ENCODE results near the gene SPDYE18.
A peak's percentile ranks its signal among the peaks of the same experiment; 100 is the strongest.
"Not testable (repeated sequence)": the region's sequence is repeated elsewhere in the genome, so short reads cannot be mapped to it uniquely, and the experiment has no call there.

SPDYE18 gene, protein sequence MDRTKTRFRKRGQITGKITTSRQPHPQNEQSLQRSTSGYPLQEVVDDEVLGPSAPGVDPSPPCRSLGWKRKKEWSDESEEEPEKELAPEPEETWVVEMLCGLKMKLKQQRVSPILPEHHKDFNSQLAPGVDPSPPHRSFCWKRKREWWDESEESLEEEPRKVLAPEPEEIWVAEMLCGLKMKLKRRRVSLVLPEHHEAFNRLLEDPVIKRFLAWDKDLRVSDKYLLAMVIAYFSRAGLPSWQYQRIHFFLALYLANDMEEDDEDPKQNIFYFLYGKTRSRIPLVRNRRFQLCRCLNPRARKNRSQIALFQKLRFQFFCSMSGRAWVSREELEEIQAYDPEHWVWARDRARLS

DNA sequence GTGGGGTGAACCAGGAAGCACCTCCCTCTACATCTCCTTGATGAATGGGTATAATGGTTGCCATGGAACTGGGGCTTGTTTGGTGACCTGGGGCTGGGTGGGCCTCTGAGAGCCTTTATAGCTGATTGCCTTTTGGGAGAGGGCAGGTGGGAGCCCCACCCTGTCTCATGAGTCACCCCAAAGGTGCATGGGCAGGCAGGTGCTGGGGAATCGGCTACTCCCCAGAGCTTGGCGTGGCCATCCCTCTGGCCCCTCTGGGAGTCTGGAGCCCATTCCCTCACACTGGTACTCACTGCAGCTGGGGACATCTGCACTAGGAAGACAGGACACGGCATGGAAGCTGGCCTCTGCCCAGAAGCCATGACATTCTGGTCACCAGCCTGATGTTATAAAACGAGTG, at the start of gene SPDYE18:
Gene SPDYE18 (minus strand): TSS at position 2 of the 400 bp plus-strand sequence. CDS start 2,046 bp downstream, outside the sequence.
- DNase-seq (ENCODE audit: low spot score); H3K27ac ChIP-seq: not testable (repeated sequence)

DNA sequence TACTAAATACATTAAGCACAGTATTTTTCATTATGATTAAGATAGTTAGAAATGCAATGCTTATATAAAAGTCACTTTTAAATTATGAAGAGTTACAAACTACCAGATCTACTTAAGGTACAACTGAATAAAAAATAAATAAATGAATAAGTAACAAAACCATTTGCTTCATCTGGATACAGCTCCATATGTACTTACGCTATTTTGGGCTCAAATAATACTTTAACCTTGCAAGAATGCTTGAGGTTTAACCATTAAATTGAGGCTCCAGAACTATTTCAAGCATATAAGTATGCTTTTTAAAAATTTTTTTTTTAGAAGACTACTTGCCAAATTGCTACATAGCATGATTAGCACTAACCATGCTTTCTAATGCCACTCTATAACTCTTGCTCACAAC, 46.0 kb upstream of the SPDYE18 start:
- not testable (repeated sequence) for DNase-seq (ENCODE audit: low spot score)

More for the DNA sequence above, at the start of gene SPDYE18:
- H3K4me3 ChIP-seq = not testable (repeated sequence)

GRCh38 chr7:77107659-77108058, 45.3 kb upstream of the SPDYE18 start:
- H3K4me3 ChIP-seq; DNase-seq (ENCODE audit: low spot score): not testable (repeated sequence)
- peak overlapping the region in 1 of 2 donors; percentile 16 for H3K27ac ChIP-seq

More for the DNA sequence above, 46.0 kb upstream of the SPDYE18 start:
- H3K27ac ChIP-seq, H3K4me3 ChIP-seq: not testable (repeated sequence)

GRCh38 chr7:77105904-77106303, 43.5 kb upstream of the SPDYE18 start:
- not testable (repeated sequence) for H3K27ac ChIP-seq; DNase-seq (ENCODE audit: low spot score); H3K4me3 ChIP-seq

DNA sequence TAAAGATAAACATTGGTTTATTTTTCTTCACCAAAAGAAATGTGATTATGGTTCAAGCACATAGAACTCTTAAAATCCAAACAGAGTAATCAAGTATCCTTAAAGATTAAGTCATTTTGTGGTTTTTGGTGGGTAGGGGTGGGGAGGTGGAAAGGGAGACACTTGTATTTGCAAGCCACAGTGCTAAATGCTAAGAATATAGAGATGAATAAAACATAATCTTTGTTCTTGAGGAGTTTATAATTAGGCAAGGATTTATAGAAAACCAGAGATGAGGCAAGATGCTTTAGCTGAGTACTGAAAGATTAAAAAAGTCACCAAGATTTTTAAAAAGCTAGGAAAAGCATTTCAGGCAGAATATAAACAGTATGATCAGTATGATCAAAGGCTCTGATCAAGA, 40.3 kb upstream of the SPDYE18 start:
- H3K27ac ChIP-seq; DNase-seq (ENCODE audit: low spot score); H3K4me3 ChIP-seq: not testable (repeated sequence)

GRCh38 chr7:77101187-77101586, 38.8 kb upstream of the SPDYE18 start:
- DNase-seq (ENCODE audit: low spot score); H3K27ac ChIP-seq: not testable (repeated sequence)

DNA sequence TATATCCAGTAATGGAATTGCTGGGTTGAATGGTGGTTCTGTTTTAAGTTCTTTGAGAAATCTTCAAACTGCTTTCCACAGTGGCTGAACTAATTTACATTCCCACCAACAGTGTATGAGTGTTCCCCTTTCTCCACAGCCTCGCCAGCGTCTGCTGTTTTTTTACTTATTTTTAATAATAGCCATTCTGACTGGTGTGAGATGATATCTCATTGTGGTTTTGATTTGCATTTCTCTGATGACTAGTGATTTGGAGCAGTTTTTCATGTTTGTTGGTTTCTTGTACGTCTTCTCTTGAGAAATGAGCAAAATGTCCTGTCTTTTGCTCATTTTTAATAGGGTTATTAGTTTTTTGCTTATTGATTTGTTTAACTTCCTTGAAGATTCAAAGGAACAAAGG, 38.1 kb upstream of the SPDYE18 start:
- not testable (repeated sequence) for H3K27ac ChIP-seq; H3K4me3 ChIP-seq; DNase-seq (ENCODE audit: low spot score)

More at GRCh38 chr7:77101187-77101586, 38.8 kb upstream of the SPDYE18 start:
- not testable (repeated sequence) for H3K4me3 ChIP-seq

GRCh38 chr7:77092301-77092700, 29.9 kb upstream of the SPDYE18 start:
- not testable (repeated sequence) for DNase-seq (ENCODE audit: low spot score); H3K4me3 ChIP-seq; H3K27ac ChIP-seq

DNA sequence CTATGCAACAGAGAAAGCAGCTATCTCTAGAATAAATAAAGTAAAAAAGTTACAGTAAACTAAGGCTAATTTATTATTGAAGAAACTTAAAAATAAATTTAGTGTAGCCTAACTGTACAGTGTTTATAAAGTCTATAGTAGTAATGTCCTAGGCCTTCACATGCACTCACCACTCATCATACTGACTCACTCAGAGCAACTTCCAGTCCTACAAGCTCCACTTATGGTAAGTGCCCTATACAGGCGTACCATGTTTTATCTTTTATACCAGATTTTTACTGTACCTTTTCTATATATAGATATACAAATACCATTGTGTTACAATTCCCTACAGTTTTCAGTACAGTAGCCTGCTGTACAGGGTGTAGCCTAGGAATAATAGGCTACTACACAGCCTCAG, 19.8 kb upstream of the SPDYE18 start:
- not testable (repeated sequence) for DNase-seq (ENCODE audit: low spot score); H3K27ac ChIP-seq; H3K4me3 ChIP-seq

DNA sequence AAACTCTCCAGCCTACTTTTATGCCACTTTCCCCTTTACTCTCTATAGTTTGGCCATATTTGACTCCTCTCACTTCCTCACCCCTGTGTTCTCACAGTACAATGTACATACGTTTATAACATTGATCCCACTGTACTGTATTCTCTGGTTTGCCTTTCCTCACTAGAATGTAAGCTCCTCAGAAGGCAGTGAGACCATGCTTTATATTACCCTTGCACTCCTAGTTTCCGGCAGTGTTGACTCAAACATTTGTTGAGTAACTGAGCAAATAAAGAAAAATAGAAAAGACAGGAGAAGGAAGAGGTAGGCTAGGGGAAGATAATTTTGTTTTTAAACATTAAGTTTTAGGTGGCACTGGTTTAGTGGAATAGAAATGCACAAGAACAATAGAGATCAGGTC, 17.9 kb upstream of the SPDYE18 start:
- not testable (repeated sequence) for H3K4me3 ChIP-seq; DNase-seq (ENCODE audit: low spot score)

GRCh38 chr7:77079624-77080023, 17.3 kb upstream of the SPDYE18 start:
- DNase-seq (ENCODE audit: low spot score); H3K27ac ChIP-seq; H3K4me3 ChIP-seq: not testable (repeated sequence)

More for the DNA sequence above, 17.9 kb upstream of the SPDYE18 start:
- not testable (repeated sequence) for H3K27ac ChIP-seq

DNA sequence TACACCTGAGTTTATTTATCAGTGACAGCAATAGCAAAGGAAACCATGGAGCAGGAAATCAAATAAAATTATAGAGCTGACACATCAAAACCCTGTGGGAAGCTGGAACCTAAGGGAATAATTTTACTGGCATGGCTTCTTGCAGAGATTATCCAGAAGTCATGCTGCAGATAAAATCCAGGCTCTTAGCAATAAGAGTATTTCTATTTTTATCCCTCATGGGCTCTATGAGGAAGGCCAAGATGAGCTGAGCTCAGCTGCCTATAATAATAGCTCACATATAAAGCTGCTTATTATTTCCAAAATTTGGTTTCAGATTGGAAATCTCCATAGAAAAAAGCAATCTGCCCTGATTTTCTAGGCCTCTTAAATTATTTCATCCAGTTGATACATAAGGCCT, 16.8 kb upstream of the SPDYE18 start:
- H3K27ac ChIP-seq; DNase-seq (ENCODE audit: low spot score); H3K4me3 ChIP-seq: not testable (repeated sequence)

GRCh38 chr7:77077060-77077459, 14.7 kb upstream of the SPDYE18 start:
- not testable (repeated sequence) for H3K4me3 ChIP-seq; DNase-seq (ENCODE audit: low spot score); H3K27ac ChIP-seq

- H3K4me3 ChIP-seq; H3K27ac ChIP-seq; DNase-seq (ENCODE audit: low spot score): not testable (repeated sequence)
Measured at GRCh38 chr7:77074786-77075396, 12.5 kb upstream of the SPDYE18 start.

DNA sequence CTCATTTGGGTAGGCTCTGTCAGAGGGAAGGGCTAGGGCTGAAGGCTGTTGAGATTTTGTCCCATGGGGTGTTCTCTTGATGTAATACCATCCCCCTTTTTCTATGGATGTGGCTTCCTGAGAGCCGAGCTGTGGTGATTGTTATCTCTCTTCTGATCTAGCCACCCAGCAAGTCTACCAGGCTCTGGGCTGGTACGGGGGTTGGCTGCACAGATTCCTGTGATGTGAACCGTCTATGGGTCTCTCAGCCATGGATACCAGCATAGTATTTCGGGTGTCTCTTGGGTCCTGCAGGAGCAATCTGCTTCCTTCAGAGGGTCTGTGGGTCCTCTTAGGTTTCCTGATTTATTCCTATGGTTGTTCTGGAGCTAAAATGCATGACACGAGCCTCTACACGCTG, 8.8 kb upstream of the SPDYE18 start:
- not testable (repeated sequence) for DNase-seq (ENCODE audit: low spot score); H3K27ac ChIP-seq; H3K4me3 ChIP-seq

DNA sequence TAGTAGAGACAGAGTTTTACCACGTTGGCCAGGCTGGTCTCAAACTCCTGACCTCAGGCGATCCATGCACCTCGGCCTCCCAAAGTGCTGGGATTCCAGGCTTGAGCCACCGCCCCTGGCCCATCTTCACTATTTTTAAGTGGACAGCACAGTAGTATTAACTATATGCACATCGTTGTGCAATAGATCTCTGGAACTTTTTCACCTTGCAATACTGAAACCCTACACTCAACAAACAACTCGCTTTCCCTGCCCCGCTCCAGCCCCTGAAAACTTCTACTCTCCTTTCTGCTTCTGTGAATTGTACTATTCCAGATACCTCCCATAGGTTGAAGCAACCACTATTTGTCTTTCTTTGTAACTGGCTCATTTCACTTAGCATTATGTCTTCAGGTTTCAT, 3.5 kb upstream of the SPDYE18 start:
- not testable (repeated sequence) for H3K4me3 ChIP-seq; DNase-seq (ENCODE audit: low spot score); H3K27ac ChIP-seq

DNA sequence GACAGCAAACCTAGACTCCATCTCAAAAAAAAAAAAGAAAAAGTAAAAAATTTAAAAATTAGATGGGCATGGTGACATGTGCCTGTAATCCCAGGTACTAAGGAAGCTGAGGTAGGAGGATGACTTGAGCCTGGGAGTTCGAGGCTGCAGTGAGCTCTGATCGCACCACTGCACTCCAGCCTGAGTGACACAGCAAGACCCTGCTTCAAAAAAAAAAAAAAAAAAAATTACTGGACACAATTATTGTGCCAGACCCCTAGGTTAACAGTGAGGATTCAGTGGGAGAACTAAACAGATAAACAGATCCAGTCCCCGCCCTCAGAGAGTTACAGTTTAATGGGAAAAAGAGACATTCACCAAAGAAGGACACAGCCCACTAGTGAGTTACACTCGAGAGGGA, 1.4 kb upstream of the SPDYE18 start:
- H3K4me3 ChIP-seq; DNase-seq (ENCODE audit: low spot score); H3K27ac ChIP-seq: not testable (repeated sequence)

DNA sequence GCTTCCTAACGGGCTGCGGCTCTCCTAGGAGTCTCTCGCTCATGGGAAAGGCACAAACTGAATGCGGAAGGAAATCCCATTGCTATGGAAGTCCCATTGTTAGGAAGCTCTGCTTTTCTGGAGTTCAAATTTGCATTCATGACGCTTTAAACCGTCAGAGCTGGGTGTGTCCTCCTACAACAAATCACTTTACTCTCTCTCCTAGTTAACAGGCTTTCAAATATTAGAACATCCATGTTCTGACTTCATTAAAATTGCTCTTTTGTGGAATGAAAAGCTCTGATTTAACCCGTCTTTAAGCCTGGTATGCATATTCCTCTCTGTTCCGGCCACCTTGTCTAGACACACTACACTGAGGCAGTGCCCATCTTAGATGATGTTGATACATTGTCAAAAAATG, 30.1 kb downstream of the SPDYE18 start, which contains the start of gene SPDYE17:
Gene SPDYE17 (minus strand): TSS at position 101 of the 400 bp plus-strand sequence. CDS start 1,791 bp downstream, outside the sequence.
- DNase-seq (ENCODE audit: low spot score); H3K4me3 ChIP-seq; H3K27ac ChIP-seq: not testable (repeated sequence)

DNA sequence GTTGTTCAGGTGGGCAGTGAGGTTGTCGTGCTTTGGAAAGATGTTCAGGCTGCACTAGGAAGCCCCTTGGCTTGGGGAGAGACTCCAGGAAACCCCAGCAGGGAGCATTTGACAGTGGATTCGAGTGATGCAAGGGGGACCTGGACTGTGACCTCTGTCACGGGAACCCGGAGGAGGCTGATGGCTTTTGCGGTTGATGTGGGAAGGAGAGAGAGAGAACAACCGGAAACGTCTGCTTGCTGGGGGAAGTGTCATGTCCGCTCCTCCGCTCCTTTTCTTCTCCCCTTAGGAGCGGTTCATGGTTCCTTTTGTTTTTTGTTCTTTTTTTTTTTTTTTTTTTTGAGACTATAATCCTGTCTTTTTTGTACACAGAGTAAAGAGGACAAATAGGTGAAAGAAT, 36.0 kb downstream of the SPDYE18 start:
- not testable (repeated sequence) for H3K27ac ChIP-seq; H3K4me3 ChIP-seq; DNase-seq (ENCODE audit: low spot score)

Measured in coronary artery (tissue), 2 donors.